Ovary (tissue), 3 donors: ENCODE measurements around the gene CSGALNACT2.

Source experiments
- CTCF ChIP-seq, 3 donors: fragments of 450-650 bp in 2 of 3; fragments of 200-600 bp in 1 of 3; IDR thresholded peaks; one replicate each; pipeline versions ENCODE4 v1.5.1 to v1.8.0; 2016 to 2022; ENCODE audit warnings: antibody characterized with exemption in 3 of 3, mild to moderate bottlenecking in 1 of 3
- EP300 ChIP-seq: sonication (generic); formaldehyde crosslinking; IDR thresholded peaks from one replicate; pipeline ENCODE4 v1.6.1; 2017; ENCODE audit warnings: antibody characterized with exemption
- POLR2A ChIP-seq: fragments of 450-650 bp; IDR thresholded peaks from one replicate; pipeline ENCODE4 v1.6.1; 2017; ENCODE audit warnings: antibody characterized with exemption, mild to moderate bottlenecking, moderate library complexity
- donor health status: DM: no; HTN: no; CAD: no.

GRCh38 chr10:43205681-43206390 lies 67.6 kb downstream of the CSGALNACT2 start:
- TF ChIP-seq POLR2A (no peak), CTCF (IDR thresholded peaks at IDR 0.05) (no peak), EP300 (no peak)
